ENCODE data around the gene C20orf96.

Gene C20orf96

DNA sequence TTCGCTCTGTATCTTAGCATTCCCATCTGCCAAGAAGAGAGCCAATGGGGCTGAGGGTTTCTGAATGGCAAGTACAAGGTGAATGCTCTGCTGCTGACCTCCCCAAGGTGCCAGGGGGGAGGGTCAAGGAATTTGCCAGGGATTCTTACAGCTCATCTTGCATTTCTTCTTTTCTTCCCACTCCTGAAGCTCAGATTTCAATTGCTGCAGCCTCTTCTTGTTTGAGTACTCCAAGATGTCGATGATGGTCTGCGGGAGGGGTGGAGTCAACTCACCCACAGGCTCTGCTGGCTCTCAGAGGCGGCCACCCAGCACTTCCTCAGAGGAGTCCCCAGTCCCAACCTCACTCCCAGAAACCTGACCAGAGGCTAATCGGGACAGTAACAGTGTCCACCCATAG lies 12.4 kb downstream of the C20orf96 start:
- in situ Hi-C loops (cut with HindIII; ENCODE audit: low pct_ligation_motif_present, low sequenced_read_pairs) = no loop called here
- Histone ChIP-seq H3K27ac (no peak overlapping the region), H3K4me3 (ENCODE audit: low read depth, low read length) (no peak overlapping the region), H3K27me3 (replicated peaks) (no peaks in the 10 kb centered on the region), H3K36me3 (replicated peaks) (peaks cover 8% of the 10 kb centered on the region)
- TF ChIP-seq, protein P1, sequence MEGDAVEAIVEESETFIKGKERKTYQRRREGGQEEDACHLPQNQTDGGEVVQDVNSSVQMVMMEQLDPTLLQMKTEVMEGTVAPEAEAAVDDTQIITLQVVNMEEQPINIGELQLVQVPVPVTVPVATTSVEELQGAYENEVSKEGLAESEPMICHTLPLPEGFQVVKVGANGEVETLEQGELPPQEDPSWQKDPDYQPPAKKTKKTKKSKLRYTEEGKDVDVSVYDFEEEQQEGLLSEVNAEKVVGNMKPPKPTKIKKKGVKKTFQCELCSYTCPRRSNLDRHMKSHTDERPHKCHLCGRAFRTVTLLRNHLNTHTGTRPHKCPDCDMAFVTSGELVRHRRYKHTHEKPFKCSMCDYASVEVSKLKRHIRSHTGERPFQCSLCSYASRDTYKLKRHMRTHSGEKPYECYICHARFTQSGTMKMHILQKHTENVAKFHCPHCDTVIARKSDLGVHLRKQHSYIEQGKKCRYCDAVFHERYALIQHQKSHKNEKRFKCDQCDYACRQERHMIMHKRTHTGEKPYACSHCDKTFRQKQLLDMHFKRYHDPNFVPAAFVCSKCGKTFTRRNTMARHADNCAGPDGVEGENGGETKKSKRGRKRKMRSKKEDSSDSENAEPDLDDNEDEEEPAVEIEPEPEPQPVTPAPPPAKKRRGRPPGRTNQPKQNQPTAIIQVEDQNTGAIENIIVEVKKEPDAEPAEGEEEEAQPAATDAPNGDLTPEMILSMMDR (IDR thresholded peaks at IDR 0.05; ENCODE audit: low read depth, low read length, missing control alignments) = no peak
- no peak for DNase-seq

DNA sequence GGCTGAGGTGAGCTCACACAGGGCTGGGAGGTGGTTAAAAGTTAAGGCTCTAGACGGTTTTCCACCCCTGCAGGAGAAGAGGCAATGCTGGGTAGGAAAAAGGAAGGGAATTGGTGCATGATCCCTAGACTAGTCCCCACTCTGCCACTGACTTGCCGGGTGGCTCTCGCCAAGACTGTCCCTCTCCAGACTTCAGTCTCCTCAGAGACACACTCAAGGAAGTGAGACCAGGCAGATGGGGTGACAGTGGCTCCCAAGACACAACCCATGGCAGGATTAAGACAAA lies 13.1 kb downstream of the C20orf96 start:
- in situ Hi-C loops (cut with HindIII; ENCODE audit: low pct_ligation_motif_present, low sequenced_read_pairs) = no loop called here
- DNase-seq = no peak
- Histone ChIP-seq H3K27me3 (replicated peaks) (no peaks in the 10 kb centered on the region), H3K36me3 (replicated peaks) (peaks cover 8% of the 10 kb centered on the region), H3K27ac (no peak overlapping the region), H3K4me3 (ENCODE audit: low read depth, low read length) (no peak overlapping the region)
- TF ChIP-seq, protein P1 (IDR thresholded peaks at IDR 0.05; ENCODE audit: low read depth, low read length, missing control alignments) = no peak

DNA sequence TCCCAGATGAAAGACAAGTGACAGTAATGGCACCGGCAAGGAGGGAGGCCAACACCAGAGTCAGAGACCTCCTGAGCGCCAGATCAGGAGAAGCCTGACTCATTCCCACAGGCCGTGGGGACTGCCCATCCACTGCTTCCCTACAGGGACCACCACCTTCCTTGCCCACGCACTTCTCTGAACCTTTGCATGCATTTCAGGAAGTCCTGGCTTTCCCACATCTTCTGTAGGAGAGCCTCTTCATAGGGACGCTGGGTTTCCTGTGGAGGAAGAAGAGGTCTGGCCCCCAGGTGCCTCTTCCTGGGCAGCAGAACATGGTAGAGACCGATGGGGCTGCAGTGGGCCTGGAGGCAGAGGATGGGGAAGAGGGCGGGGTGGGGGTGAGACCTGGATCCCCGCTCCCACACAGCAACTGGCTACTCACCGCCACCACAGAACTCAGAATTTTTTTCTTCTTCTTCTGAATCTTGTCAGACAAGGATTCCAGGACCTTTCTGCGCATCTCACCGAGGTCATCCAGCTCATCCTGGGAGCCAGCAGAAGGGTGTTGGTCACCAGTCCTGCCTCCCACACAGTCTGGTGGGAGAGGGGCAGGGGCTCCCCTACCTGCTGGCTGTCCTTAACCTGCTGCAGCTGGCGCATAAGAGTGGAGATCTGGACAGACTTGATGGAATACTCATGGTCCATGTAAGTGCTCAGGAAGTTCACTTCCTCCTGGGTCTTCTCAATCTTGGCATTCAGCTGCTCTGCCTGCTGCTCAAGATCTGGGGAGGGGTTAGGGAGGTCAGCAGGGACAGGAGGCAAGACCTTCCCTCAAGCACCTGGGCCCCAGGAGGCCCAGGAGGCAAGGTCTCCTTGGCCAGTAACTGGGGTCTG lies 13.7 kb downstream of the C20orf96 start:
- TF ChIP-seq, protein P1 (IDR thresholded peaks at IDR 0.05; ENCODE audit: low read depth, low read length, missing control alignments) = no peak
- in situ Hi-C loops (cut with HindIII; ENCODE audit: low pct_ligation_motif_present, low sequenced_read_pairs) = no loop called here
- H3K36me3 ChIP-seq (replicated peaks) = peaks cover 8% of the 10 kb centered on the region

GRCh38 chr20:275791-276190 lies 14.8 kb downstream of the C20orf96 start:
- in situ Hi-C loops (cut with HindIII; ENCODE audit: low pct_ligation_motif_present, low sequenced_read_pairs) = no loop called here
- Histone ChIP-seq H3K27ac (no peak overlapping the region), H3K36me3 (replicated peaks) (peaks cover 8% of the 10 kb centered on the region), H3K4me3 (ENCODE audit: low read depth, low read length) (no peak overlapping the region), H3K27me3 (replicated peaks) (no peaks in the 10 kb centered on the region)
- no peak for DNase-seq
- TF ChIP-seq, protein P1 (IDR thresholded peaks at IDR 0.05; ENCODE audit: low read depth, low read length, missing control alignments) = no peak

More for the DNA sequence above, 13.7 kb downstream of the C20orf96 start:
- H3K27me3 ChIP-seq (replicated peaks) = no peaks in the 10 kb centered on the region
- DNase-seq = no peak
- no peak overlapping the region for H3K27ac ChIP-seq
- H3K4me3 ChIP-seq (ENCODE audit: low read depth, low read length) = no peak overlapping the region

GRCh38 chr20:273884-274283 lies 16.7 kb downstream of the C20orf96 start:
- no peak for DNase-seq
- H3K27ac ChIP-seq = no peak overlapping the region

More at GRCh38 chr20:273884-274283, 16.7 kb downstream of the C20orf96 start:
- no peak overlapping the region for H3K4me3 ChIP-seq (ENCODE audit: low read depth, low read length)
- peaks cover 8% of the 10 kb centered on the region for H3K36me3 ChIP-seq (replicated peaks)
- TF ChIP-seq, protein P1 (IDR thresholded peaks at IDR 0.05; ENCODE audit: low read depth, low read length, missing control alignments) = no peak
- in situ Hi-C loops (cut with HindIII; ENCODE audit: low pct_ligation_motif_present, low sequenced_read_pairs) = no loop called here
- no peaks in the 10 kb centered on the region for H3K27me3 ChIP-seq (replicated peaks)
